ENCODE measurements around the gene IRX1.

Gene IRX1

GRCh38 chr5:3606121-3606831 lies 10.6 kb downstream of the IRX1 start:
- in situ Hi-C loops (cut with MboI; ENCODE audit: low sequenced_read_pairs, unreplicated experiment) = no loop called here
- DNase-seq (ENCODE audit: low spot score) = no peak
- no peak for TF ChIP-seq CTCF (IDR thresholded peaks at IDR 0.05; ENCODE audit: borderline replicate concordance, control extremely low read depth, extremely low read depth, insufficient read depth, missing control alignments)

GRCh38 chr5:3607541-3608181 lies 12.0 kb downstream of the IRX1 start:
- TF ChIP-seq CTCF (IDR thresholded peaks at IDR 0.05; ENCODE audit: borderline replicate concordance, control extremely low read depth, extremely low read depth, insufficient read depth, missing control alignments) = no peak
- no peak for DNase-seq (ENCODE audit: low spot score)
- in situ Hi-C loops (cut with MboI; ENCODE audit: low sequenced_read_pairs, unreplicated experiment) = no loop called here

DNA sequence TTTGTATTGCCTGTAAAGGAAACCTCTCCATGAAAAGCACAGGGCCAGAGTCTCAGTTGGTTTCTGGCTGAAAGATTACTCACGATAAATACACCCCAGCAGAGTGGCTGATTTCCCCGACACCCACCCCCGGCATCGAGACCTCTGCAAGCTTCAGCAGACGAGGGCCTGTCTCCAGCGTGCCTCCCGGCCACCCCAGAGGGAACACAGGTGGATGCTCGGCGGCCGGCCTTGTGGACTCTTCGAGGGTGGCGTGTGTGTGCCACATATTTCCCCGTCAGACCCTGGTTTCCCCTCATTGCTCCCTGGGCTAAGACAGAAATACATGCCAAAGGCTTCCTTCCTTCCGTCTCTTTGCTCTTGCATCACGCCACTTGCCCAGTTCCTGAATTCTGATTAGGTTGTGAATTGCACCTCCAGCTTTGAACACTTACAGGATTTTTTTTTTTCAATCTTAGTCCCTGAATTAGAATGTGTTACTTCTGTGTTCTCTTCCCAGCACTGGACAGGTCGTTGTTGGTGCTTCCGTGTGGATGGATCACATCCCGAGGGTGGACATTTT lies 13.6 kb downstream of the IRX1 start:
- in situ Hi-C loops (cut with MboI; ENCODE audit: low sequenced_read_pairs, unreplicated experiment) = no loop called here
- DNase-seq (ENCODE audit: low spot score) = no peak
- no peak for TF ChIP-seq CTCF (IDR thresholded peaks at IDR 0.05; ENCODE audit: borderline replicate concordance, control extremely low read depth, extremely low read depth, insufficient read depth, missing control alignments)

GRCh38 chr5:3612591-3613042 lies 17.0 kb downstream of the IRX1 start:
- no peak for TF ChIP-seq CTCF (IDR thresholded peaks at IDR 0.05; ENCODE audit: borderline replicate concordance, control extremely low read depth, extremely low read depth, insufficient read depth, missing control alignments)
- in situ Hi-C loops (cut with MboI; ENCODE audit: low sequenced_read_pairs, unreplicated experiment) = no loop called here
- no peak for DNase-seq (ENCODE audit: low spot score)

GRCh38 chr5:3613726-3614125 lies 18.1 kb downstream of the IRX1 start:
- DNase-seq (ENCODE audit: low spot score) = no peak
- no peak for TF ChIP-seq CTCF (IDR thresholded peaks at IDR 0.05; ENCODE audit: borderline replicate concordance, control extremely low read depth, extremely low read depth, insufficient read depth, missing control alignments)
- in situ Hi-C loops (cut with MboI; ENCODE audit: low sequenced_read_pairs, unreplicated experiment) = no loop called here

DNA sequence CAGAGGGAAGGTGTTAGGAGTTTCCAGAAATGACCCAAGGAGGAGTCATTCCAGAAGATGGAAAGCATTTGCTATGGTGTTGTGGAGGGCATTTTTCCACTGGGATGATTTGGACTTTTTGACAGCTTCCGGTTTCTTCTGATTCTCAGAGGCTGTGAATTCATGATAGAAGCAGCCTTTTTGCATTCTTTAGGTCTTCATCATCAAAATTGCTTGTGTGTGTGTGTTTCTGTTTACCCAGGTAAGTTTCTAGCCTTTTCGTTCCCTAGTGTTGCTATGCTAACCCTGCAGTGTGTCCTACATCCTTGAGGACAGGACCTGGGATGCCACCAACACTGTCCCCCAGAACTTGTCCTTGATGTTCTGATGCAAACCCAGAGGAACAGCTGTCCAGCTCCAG lies 19.6 kb downstream of the IRX1 start:
- no peak for DNase-seq (ENCODE audit: low spot score)
- in situ Hi-C loops (cut with MboI; ENCODE audit: low sequenced_read_pairs, unreplicated experiment) = no loop called here
- TF ChIP-seq CTCF (IDR thresholded peaks at IDR 0.05; ENCODE audit: borderline replicate concordance, control extremely low read depth, extremely low read depth, insufficient read depth, missing control alignments) = no peak
